Hepatocyte (in vitro differentiated cells): ENCODE data around the gene PRPF19. TPM values are rescaled to one million over a fixed set of nuclear protein-coding genes. Genes with fewer than 3 reads are reported as not detected.

Source experiments
- DNase-seq: peaks from one replicate; pipeline ENCODE4 v3.0.0-alpha.2; 2016; ENCODE audit warnings: low spot score
- H2AFZ ChIP-seq: fragments of 200-600 bp; sonication (generic); 2 replicates; pipeline ENCODE4 v1.6.0; 2016; ENCODE audit warnings: antibody characterized with exemption, mild to moderate bottlenecking
- H3K27ac ChIP-seq: fragments of 200-600 bp; sonication (generic); 2 replicates; pipeline ENCODE4 v1.5.1; 2016; ENCODE audit warnings: mild to moderate bottlenecking
- H3K27me3 ChIP-seq: fragments of 200-600 bp; sonication (generic); 2 replicates; pipeline ENCODE4 v1.6.1; 2016
- H3K36me3 ChIP-seq: fragments of 200-600 bp; sonication (generic); replicated peaks from 2 replicates; pipeline ENCODE4 v1.5.1; 2016; ENCODE audit warnings: low read depth; ENCODE audit not compliant: insufficient read depth
- H3K4me1 ChIP-seq: fragments of 200-600 bp; sonication (generic); 2 replicates; pipeline ENCODE4 v1.5.1; 2016; ENCODE audit warnings: mild to moderate bottlenecking, moderate library complexity; ENCODE audit not compliant: insufficient read depth
- H3K4me2 ChIP-seq: fragments of 200-600 bp; sonication (generic); 2 replicates; pipeline ENCODE4 v1.6.0; 2016
- H3K4me3 ChIP-seq: fragments of 200-600 bp; sonication (generic); 2 replicates; pipeline ENCODE4 v1.5.1; 2016; ENCODE audit warnings: mild to moderate bottlenecking
- H3K79me2 ChIP-seq: fragments of 200-600 bp; sonication (generic); 2 replicates; pipeline ENCODE4 v1.6.0; 2017; ENCODE audit warnings: mild to moderate bottlenecking
- H3K9me2 ChIP-seq: fragments of 200-600 bp; sonication (generic); replicated peaks from 2 replicates; pipeline ENCODE4 v1.6.0; 2017; ENCODE audit warnings: mild to moderate bottlenecking; ENCODE audit not compliant: insufficient read depth
- H3K9me3 ChIP-seq: fragments of 200-600 bp; sonication (generic); 2 replicates; pipeline ENCODE4 v1.5.1; 2016; ENCODE audit warnings: low read depth, mild to moderate bottlenecking
- H4K20me1 ChIP-seq: fragments of 200-600 bp; sonication (generic); 2 replicates; pipeline ENCODE4 v1.6.0; 2016; ENCODE audit warnings: mild to moderate bottlenecking; ENCODE audit not compliant: insufficient read depth, poor library complexity, severe bottlenecking
- EZH2 ChIP-seq: fragments of 200-600 bp; sonication (generic); IDR thresholded peaks from 2 replicates; pipeline ENCODE4 v1.6.1; 2016; ENCODE audit warnings: antibody characterized with exemption, mild to moderate bottlenecking, borderline replicate concordance
- EZH2phosphoT487 ChIP-seq: fragments of 200-600 bp; sonication (generic); IDR thresholded peaks from one replicate; pipeline ENCODE4 v1.6.1; 2018; ENCODE audit warnings: antibody characterized with exemption, mild to moderate bottlenecking, low read depth, moderate library complexity; ENCODE audit not compliant: unreplicated experiment, severe bottlenecking
- WGBS: methylation state at CpG from one replicate; pipeline ENCODE4 v1.1.6; 2016; ENCODE audit warnings: low lambda C conversion rate; ENCODE audit errors: missing lambda C conversion rate; 5-methylcytosine and 5-hydroxymethylcytosine counted together
- polyA plus RNA-seq: library from polyadenylated mRNA; unstranded; fragments of >200 nt; fragmentation: Nextera tagmentation; extraction: Ambion mirVana; gene quantifications from 2 replicates; pipeline ENCODE4 v1.2.1, GENCODE V29; 2016
- total RNA-seq: library from RNA; depleted of rRNA; stranded (reverse); fragments of >200 nt; gene quantifications from 2 replicates; pipeline ENCODE4 v1.2.3, GENCODE V29; 2014
- TF ChIP-seq, protein P1 (sequence below): fragments of 200-600 bp; sonication (generic); IDR thresholded peaks from 2 replicates; pipeline ENCODE4 v1.5.1; 2016; ENCODE audit warnings: antibody characterized with exemption, mild to moderate bottlenecking; ENCODE audit not compliant: poor library complexity

Gene PRPF19
- total and polyA plus RNA-seq, 2 experiments from 2014 or later: 19.3 to 53.8 TPM

DNA sequence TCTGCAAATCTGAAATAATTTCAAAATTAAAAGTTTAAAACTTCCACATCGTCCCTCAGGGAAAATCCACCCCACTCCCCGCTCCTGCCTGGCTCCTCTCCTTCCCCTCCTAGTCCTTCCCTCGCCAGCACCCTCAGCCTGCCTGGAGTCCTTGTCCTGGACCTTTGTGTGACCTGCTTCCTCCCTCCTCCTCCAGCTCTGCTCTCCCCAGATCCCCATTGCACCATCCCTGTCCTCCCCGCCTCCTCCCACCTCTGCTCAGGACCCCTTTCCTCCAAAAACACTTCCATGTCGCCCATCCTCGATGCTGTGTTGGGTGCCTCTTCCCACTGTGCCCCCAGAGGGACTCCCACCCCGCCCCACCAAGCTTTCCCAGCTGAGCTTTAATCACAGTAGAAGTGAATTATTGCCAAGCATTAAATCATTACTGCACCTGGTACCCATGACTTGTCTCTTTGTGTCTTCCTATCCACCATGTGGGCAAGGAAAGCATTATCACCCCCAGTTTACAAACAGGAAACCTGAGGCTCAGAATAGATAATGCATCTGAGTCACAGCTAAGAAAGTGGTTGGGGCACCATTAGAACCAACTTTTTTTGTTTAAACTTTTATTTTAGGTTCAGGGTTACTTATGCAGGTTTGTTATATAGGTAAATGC is 41.4 kb downstream of the PRPF19 start:
- no peaks in the 10 kb centered on the region for H3K79me2 ChIP-seq
- no peak for DNase-seq
- H3K9me3 ChIP-seq: no peaks in the 10 kb centered on the region
- H3K27me3 ChIP-seq: no peaks in the 10 kb centered on the region
- H4K20me1 ChIP-seq: no peaks in the 10 kb centered on the region
- no peaks in the 10 kb centered on the region for H3K36me3 ChIP-seq
- TF ChIP-seq EZH2 (no peak), EZH2phosphoT487 (no peak)
- TF ChIP-seq, protein P1, sequence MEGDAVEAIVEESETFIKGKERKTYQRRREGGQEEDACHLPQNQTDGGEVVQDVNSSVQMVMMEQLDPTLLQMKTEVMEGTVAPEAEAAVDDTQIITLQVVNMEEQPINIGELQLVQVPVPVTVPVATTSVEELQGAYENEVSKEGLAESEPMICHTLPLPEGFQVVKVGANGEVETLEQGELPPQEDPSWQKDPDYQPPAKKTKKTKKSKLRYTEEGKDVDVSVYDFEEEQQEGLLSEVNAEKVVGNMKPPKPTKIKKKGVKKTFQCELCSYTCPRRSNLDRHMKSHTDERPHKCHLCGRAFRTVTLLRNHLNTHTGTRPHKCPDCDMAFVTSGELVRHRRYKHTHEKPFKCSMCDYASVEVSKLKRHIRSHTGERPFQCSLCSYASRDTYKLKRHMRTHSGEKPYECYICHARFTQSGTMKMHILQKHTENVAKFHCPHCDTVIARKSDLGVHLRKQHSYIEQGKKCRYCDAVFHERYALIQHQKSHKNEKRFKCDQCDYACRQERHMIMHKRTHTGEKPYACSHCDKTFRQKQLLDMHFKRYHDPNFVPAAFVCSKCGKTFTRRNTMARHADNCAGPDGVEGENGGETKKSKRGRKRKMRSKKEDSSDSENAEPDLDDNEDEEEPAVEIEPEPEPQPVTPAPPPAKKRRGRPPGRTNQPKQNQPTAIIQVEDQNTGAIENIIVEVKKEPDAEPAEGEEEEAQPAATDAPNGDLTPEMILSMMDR: no peak
- H3K4me2 ChIP-seq: no peak overlapping the region
- H3K9me2 ChIP-seq: no peaks in the 10 kb centered on the region
- H2AFZ ChIP-seq: no peak overlapping the region
- WGBS: 77% methylated on average over 4 of the region's 7 CpGs
- no peak overlapping the region for H3K27ac ChIP-seq
- no peak overlapping the region for H3K4me3 ChIP-seq
- H3K4me1 ChIP-seq: no peaks in the 10 kb centered on the region

DNA sequence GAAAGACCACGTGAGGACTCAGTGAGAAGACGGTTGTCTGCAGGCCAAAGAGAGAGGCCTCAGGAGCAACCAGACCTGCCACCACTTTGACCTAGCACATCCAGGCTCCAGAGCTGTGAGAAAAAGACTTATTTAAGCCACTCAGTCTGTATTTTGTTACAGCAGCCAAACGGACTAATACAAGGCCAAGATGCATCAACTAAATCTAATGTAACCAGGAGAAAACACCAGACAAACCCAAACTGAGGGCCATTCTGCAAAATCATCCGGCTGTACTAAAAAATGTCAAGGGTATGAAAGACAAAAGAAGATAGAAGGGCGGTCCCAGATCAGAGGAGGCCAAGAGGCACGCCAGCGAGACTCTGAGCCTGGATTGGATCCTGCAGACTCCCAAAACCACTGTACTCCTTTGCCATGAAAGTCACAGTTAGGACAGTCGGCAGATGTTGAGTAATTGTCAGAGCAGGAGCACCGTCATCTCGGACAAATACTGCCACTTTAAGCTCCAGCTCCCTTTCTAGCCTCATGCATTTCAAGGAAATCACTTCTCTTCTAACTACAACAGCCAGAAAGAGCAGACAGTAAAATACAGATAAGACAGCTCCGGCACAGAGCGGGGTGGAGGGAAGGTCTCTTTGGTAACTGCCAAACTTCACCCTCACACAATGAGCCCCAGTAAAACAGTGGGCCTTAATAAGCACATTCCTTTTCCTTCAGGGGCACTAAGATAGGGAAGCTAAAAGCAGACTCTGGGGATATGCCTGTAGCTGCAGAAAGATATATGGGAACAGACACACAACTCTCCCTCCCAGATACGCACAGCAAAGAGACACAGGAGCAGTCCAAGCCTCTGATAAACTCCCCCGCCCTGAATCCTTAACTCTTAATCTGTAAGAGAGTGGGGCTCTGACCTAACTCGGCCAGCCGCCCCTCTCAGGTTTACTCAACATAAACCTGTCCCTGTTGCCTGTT is 42.5 kb downstream of the PRPF19 start:
- H3K4me3 ChIP-seq: no peak overlapping the region
- no peak overlapping the region for H2AFZ ChIP-seq
- no peaks in the 10 kb centered on the region for H3K27me3 ChIP-seq
- H3K79me2 ChIP-seq: no peaks in the 10 kb centered on the region
- H3K27ac ChIP-seq: no peak overlapping the region
- no peaks in the 10 kb centered on the region for H4K20me1 ChIP-seq
- WGBS: 67% methylated on average over 16 of the region's 16 CpGs
- no peak for TF ChIP-seq EZH2phosphoT487
- TF ChIP-seq, protein P1: no peak
- no peak for TF ChIP-seq EZH2
- H3K9me3 ChIP-seq: no peaks in the 10 kb centered on the region
- no peaks in the 10 kb centered on the region for H3K4me1 ChIP-seq
- H3K4me2 ChIP-seq: no peak overlapping the region
- no peaks in the 10 kb centered on the region for H3K36me3 ChIP-seq
- H3K9me2 ChIP-seq: no peaks in the 10 kb centered on the region
- DNase-seq: no peak

DNA sequence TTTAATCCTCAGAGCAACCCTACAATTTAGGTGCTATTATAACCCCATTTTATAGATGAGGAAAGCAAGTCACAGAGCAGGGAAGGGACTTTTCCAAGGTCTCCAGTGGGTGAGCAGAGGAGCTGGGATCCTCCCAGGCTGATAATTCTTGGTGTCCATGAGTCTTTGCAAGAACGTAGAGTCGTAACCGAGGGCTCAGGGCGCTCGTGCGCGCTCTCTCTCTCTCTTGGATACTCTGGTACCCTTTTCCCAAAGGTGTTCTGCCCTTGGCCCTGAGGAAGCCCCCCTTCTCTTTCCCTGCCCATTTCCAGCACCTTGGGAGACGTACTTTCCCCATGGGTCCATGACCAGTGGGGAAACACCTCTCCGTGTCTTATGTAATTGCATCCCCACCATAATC is 44.2 kb downstream of the PRPF19 start:
- Histone ChIP-seq H4K20me1 (no peaks in the 10 kb centered on the region), H3K36me3 (no peaks in the 10 kb centered on the region), H3K9me2 (no peaks in the 10 kb centered on the region), H3K4me1 (no peaks in the 10 kb centered on the region), H3K79me2 (no peaks in the 10 kb centered on the region), H2AFZ (no peak overlapping the region), H3K27me3 (no peaks in the 10 kb centered on the region), H3K27ac (no peak overlapping the region), H3K4me2 (no peak overlapping the region), H3K4me3 (no peak overlapping the region), H3K9me3 (no peaks in the 10 kb centered on the region)
- WGBS: 95% methylated on average over 9 of the region's 9 CpGs
- no peak for DNase-seq
- TF ChIP-seq, protein P1: no peak
- TF ChIP-seq EZH2phosphoT487: no peak
- TF ChIP-seq EZH2: no peak
